IMR-90 (cell line): ENCODE data around the gene KIF1A. TPM values are rescaled to one million over a fixed set of nuclear protein-coding genes. Genes with fewer than 3 reads are reported as not detected.

Experiments used
- ATAC-seq: fragments of 200-7000 bp; cut with Tn5 transposase; 2 replicates; pipeline ENCODE4 v1.9.1; 2020; ENCODE audit warnings: low read depth, mild to moderate bottlenecking, moderate library complexity
- BruUV-seq: library from RNA; stranded (reverse); fragments of 400-500 nt; replicated peaks from 2 replicates; lab custom pipeline; 2021; lab: Mats Ljungman, UMichigan
- CTCF ChIA-PET: fragments of 300-600 bp; formaldehyde crosslinking; extraction: SDS; loops from one replicate; lab custom pipeline; 2021; ENCODE audit warnings: antibody characterized with exemption; lab: Yijun Ruan, JAX
- POLR2A ChIA-PET: fragments of 300-600 bp; sonication (Branson Sonifier 250); formaldehyde crosslinking; loops from one replicate; lab custom pipeline; 2022; ENCODE audit warnings: antibody characterized with exemption; ENCODE audit not compliant: unreplicated experiment; lab: Charles Lee
- DNase-seq: peaks from one replicate; pipeline ENCODE4 v3.0.0; 2013
- H2AFZ ChIP-seq: replicated peaks from 2 replicates; pipeline ENCODE3; 2013; ENCODE audit warnings: low read length, mild to moderate bottlenecking; ENCODE audit not compliant: poor library complexity
- H2AK5ac ChIP-seq: 2 replicates; pipeline ENCODE4 v1.6.1; 2013; ENCODE audit warnings: low read depth, low read length, inconsistent platforms
- H2AK9ac ChIP-seq: replicated peaks from 2 replicates; pipeline ENCODE3; 2013; ENCODE audit warnings: mild to moderate bottlenecking, low read depth, low read length, moderate library complexity; ENCODE audit not compliant: poor library complexity
- H2BK120ac ChIP-seq: 2 replicates; pipeline ENCODE4 v1.6.1; 2013; ENCODE audit warnings: low read depth, low read length, inconsistent platforms
- H2BK15ac ChIP-seq: 3 replicates; pipeline ENCODE4 v1.6.1; 2013; ENCODE audit warnings: low read depth, low read length, inconsistent platforms
- H2BK20ac ChIP-seq: 2 replicates; pipeline ENCODE4 v1.6.1; 2013; ENCODE audit warnings: low read depth, mild to moderate bottlenecking, inconsistent platforms, low read length, moderate library complexity
- H2BK5ac ChIP-seq: 2 replicates; pipeline ENCODE4 v1.6.1; 2013; ENCODE audit warnings: mild to moderate bottlenecking, low read depth, low read length, inconsistent platforms; ENCODE audit not compliant: poor library complexity, severe bottlenecking
- H3K14ac ChIP-seq: replicated peaks from 2 replicates; pipeline ENCODE4 v1.6.1; 2013; ENCODE audit warnings: low read depth, low read length, inconsistent platforms
- H3K18ac ChIP-seq: 2 replicates; pipeline ENCODE4 v1.6.1; 2013; ENCODE audit warnings: low read depth, low read length, control low read depth
- H3K23ac ChIP-seq: 2 replicates; pipeline ENCODE4 v1.6.1; 2013; ENCODE audit warnings: low read depth, low read length, inconsistent platforms
- H3K27ac ChIP-seq: 2 replicates; pipeline ENCODE4 v1.5.1; 2013; ENCODE audit warnings: mild to moderate bottlenecking, control low read depth, low read length; ENCODE audit not compliant: insufficient read depth
- H3K27me3 ChIP-seq: 2 replicates; pipeline ENCODE4 v1.6.1; 2013; ENCODE audit warnings: low read length; ENCODE audit not compliant: control insufficient read depth, insufficient read depth
- H3K36me3 ChIP-seq: 2 replicates; pipeline ENCODE4 v1.6.1; 2013; ENCODE audit warnings: low read length, mixed read lengths; ENCODE audit not compliant: control insufficient read depth, insufficient read depth
- H3K4ac ChIP-seq: 2 replicates; pipeline ENCODE4 v1.6.1; 2013; ENCODE audit warnings: low read depth, low read length, inconsistent platforms
- H3K4me1 ChIP-seq: 2 replicates; pipeline ENCODE4 v1.6.1; 2013; ENCODE audit warnings: low read length, mixed read lengths; ENCODE audit not compliant: control insufficient read depth, insufficient read depth
- H3K4me2 ChIP-seq: 2 replicates; pipeline ENCODE4 v1.6.1; 2013; ENCODE audit warnings: low read depth, mild to moderate bottlenecking, control low read depth, low read length, moderate library complexity
- H3K4me3 ChIP-seq: 2 replicates; pipeline ENCODE4 v1.5.1; 2013; ENCODE audit warnings: low read depth, mild to moderate bottlenecking, control low read depth, low read length, moderate library complexity; ENCODE audit not compliant: insufficient read depth
- H3K56ac ChIP-seq: 2 replicates; pipeline ENCODE4 v1.6.1; 2013; ENCODE audit warnings: low read length, inconsistent platforms; ENCODE audit not compliant: insufficient read depth; ENCODE audit errors: extremely low read depth
- H3K79me1 ChIP-seq, 2 experiments: 2 replicates each; pipeline ENCODE4 v1.6.1; 2013; ENCODE audit warnings: low read length in 2 of 2, inconsistent platforms in 1 of 2, low read depth in 1 of 2
- H3K9ac ChIP-seq: 2 replicates; pipeline ENCODE4 v1.6.1; 2013; ENCODE audit warnings: low read depth, low read length, control low read depth
- H3K9me1 ChIP-seq: 2 replicates; pipeline ENCODE4 v1.6.1; 2013; ENCODE audit warnings: low read length, inconsistent platforms; ENCODE audit not compliant: insufficient read depth
- H3K9me3 ChIP-seq: 2 replicates; pipeline ENCODE4 v1.6.1; 2013; ENCODE audit warnings: low read length; ENCODE audit not compliant: control insufficient read depth, insufficient read depth
- H4K20me1 ChIP-seq: 2 replicates; pipeline ENCODE4 v1.6.1; 2013; ENCODE audit warnings: low read length, inconsistent platforms; ENCODE audit not compliant: insufficient read depth
- H4K5ac ChIP-seq: 2 replicates; pipeline ENCODE4 v1.6.1; 2013; ENCODE audit warnings: mild to moderate bottlenecking, low read depth, low read length, control low read depth
- H4K8ac ChIP-seq, 2 experiments: 2 replicates each; pipeline ENCODE4 v1.6.1; 2013; ENCODE audit warnings: low read depth in 2 of 2, low read length in 2 of 2, control low read depth in 1 of 2, inconsistent platforms in 1 of 2
- H4K91ac ChIP-seq: 2 replicates; pipeline ENCODE4 v1.6.1; 2013; ENCODE audit warnings: low read depth, low read length, inconsistent platforms; ENCODE audit not compliant: insufficient read depth
- BHLHE40 ChIP-seq: fragments of 150-350 bp; IDR thresholded peaks from 2 replicates; pipeline ENCODE4 v1.6.1; 2016; ENCODE audit warnings: mild to moderate bottlenecking, low read depth, low read length
- CEBPB ChIP-seq: IDR thresholded peaks from 2 replicates; pipeline ENCODE4 v1.6.1; 2012; ENCODE audit warnings: low read depth, low read length, improper control_type of control experiment
- CHD1 ChIP-seq: IDR thresholded peaks from 2 replicates; pipeline ENCODE4 v1.6.1; 2012; ENCODE audit warnings: low read depth, low read length, improper control_type of control experiment
- FOS ChIP-seq: fragments of 150-350 bp; IDR thresholded peaks from 2 replicates; pipeline ENCODE4 v1.6.1; 2016; ENCODE audit warnings: low read depth, low read length
- MAFK ChIP-seq: IDR thresholded peaks from 2 replicates; pipeline ENCODE4 v1.6.1; 2012; ENCODE audit warnings: low read depth, low read length, improper control_type of control experiment
- MAZ ChIP-seq: IDR thresholded peaks from 2 replicates; pipeline ENCODE4 v1.6.1; 2012; ENCODE audit warnings: low read depth, mild to moderate bottlenecking, low read length, improper control_type of control experiment, moderate library complexity, borderline replicate concordance
- POLR2A ChIP-seq: IDR thresholded peaks from 2 replicates; pipeline ENCODE4 v1.6.1; 2012; ENCODE audit warnings: mild to moderate bottlenecking, low read depth, low read length
- RAD21 ChIP-seq: IDR thresholded peaks from 2 replicates; pipeline ENCODE4 v1.6.1; 2012; ENCODE audit warnings: low read length, improper control_type of control experiment
- RCOR1 ChIP-seq: IDR thresholded peaks from 2 replicates; pipeline ENCODE4 v1.6.1; 2012; ENCODE audit warnings: mild to moderate bottlenecking, low read length, improper control_type of control experiment; ENCODE audit not compliant: insufficient replicate concordance
- RFX5 ChIP-seq: IDR thresholded peaks from 2 replicates; pipeline ENCODE4 v1.8.0; 2012; ENCODE audit warnings: low read depth, mild to moderate bottlenecking, low read length, moderate library complexity
- SMC3 ChIP-seq: fragments of 150-350 bp; IDR thresholded peaks from 2 replicates; pipeline ENCODE4 v1.6.1; 2016; ENCODE audit warnings: low read depth, mild to moderate bottlenecking, antibody characterized with exemption, low read length, moderate library complexity
- WGBS, 2 experiments: methylation state at CpG; one replicate each; pipeline versions ENCODE4 v1.1.5 to v1.1.7; 2013; ENCODE audit warnings: missing lambda C conversion rate in 2 of 2; ENCODE audit not compliant: insufficient read length in 1 of 2; ENCODE audit errors: extremely low coverage in 2 of 2; 5-methylcytosine and 5-hydroxymethylcytosine counted together
- dilution Hi-C: fragments of 300-500 bp; cut with HindIII; formaldehyde crosslinking; loops from one replicate; pipeline ENCODE4 v1.14.3; 2018; ENCODE audit warnings: low sequenced_read_pairs; ENCODE audit not compliant: unreplicated experiment
- in situ Hi-C: fragments of 300-500 bp; cut with MboI; formaldehyde crosslinking; loops from 3 replicates; pipeline ENCODE4 v1.14.3; 2019; ENCODE audit warnings: low sequenced_read_pairs, inconsistent platforms, mixed read lengths
- intact Hi-C: fragments of 100-400 bp; cut with micrococcal nuclease; formaldehyde crosslinking; loops from 2 replicates; pipeline ENCODE4 v1.10.0; 2022
- polyA plus RNA-seq, 3 experiments: library from polyadenylated mRNA; depleted of rRNA; stranded (reverse); fragments of >200 nt; gene quantifications; 2 replicates each; pipeline ENCODE4 v1.2.3, GENCODE V29; 2012; ENCODE audit warnings: low replicate concordance in 1 of 3
- total RNA-seq: library from RNA; depleted of rRNA; stranded (reverse); fragments of >200 nt; gene quantifications from 2 replicates; pipeline ENCODE4 v1.2.3, GENCODE V29; 2012
- TF ChIP-seq, protein P1 (sequence below): fragments of 150-350 bp; IDR thresholded peaks from 2 replicates; pipeline ENCODE4 v1.6.1; 2017; ENCODE audit warnings: mild to moderate bottlenecking, antibody characterized with exemption, low read length, low read depth
- TF ChIP-seq, protein P2 (sequence below): conservative IDR thresholded peaks from 2 replicates; pipeline ENCODE4 v1.5.1; 2012; ENCODE audit warnings: mild to moderate bottlenecking, low read depth, low read length, improper control_type of control experiment

The KIF1A gene
- total and polyA plus RNA-seq, 2 of the 4 experiments (the other 2 are of a cell fraction): under 0.01 TPM; not detected in 1

DNA sequence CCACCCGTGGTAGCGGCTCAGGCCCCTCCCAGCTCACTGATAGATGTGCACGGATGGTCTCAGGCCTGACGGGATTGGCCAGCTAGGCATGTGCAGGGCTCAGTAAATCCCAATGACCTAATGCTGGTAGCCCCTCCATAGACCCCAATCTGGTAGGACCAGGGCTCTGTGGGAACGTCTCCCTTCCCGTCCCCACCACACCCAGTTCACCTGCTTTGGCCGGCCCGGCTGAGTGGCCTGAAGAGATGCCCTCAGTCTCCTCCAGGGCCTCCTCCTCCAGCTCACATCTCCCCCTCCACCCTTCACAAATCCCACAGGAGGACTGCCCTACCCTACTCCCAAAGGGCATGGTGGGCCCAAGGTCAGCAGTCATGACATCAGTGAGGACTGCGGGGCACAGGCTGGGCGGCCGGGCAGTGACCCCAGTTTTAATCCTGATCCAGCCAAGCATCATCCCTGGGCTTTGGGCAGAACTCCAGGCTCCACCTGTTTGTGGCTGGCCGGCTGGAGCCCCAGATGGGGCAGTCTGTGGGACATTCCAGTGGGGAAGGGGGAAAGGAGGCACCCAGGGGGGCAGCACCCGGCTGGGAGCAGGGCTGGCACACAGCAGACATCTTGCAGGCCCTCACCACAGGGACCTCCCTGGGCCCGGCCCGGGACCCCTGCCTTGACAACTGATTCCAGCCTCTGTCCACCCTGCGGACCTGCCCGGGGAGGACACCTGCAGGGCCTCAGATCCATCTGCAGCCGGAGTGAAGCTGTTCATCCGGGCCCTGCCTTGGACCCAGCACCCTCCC, 2.3 kb downstream of the KIF1A start (continued):
- no peak for TF ChIP-seq MAFK

DNA sequence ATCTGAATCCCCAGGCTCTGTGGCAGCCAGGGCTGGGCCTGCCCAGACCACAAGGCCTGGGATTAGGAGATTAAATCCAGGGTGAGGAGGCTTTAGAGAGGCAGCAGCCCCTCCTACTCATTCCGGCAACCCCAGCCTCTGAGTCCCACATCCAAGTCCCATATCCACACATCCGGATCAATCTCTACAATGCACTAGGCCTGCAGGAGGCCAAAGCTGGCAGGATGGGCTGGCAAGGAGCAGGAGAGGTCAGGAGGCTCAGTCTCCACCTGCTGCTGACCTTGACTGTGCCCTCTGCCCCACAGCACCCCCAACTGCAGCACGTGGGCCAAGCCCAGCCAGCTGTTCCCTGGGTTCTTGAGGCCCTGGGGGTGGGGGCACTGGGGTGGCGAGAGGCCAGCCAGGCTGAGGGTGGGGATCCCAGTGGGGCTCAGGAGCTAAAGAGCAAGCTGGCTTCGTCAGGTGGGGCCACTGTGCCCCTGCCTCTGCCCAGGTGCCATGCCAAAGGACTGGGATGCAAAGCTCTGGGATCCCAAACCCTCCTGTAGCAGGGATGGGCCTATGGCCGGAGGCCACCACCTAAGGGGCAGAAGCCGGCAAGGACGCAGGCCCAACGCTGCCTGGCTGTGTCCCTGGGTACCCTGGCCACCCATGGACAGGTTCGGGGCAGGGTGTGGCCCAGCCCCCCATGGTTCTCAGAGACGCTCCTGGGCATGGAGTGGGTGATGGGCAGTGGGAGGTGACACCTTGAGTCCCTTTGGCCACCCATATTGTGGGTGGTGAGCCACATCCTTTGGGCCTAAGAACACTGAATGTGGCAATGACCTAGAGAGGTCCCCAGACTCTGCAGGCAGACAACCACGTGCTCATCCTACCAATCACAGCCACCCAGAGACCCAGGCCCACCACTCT, 3.2 kb downstream of the KIF1A start:
- no peak overlapping the region for H3K23ac ChIP-seq
- 50% methylated on average over 2 of the region's 12 CpGs; no CpG with 5 or more reads in 1 of the 2 experiments for WGBS, 2 experiments
- dilution Hi-C loops: no loop called here
- BruUV-seq: no TSS peak
- H4K5ac ChIP-seq: no peak overlapping the region
- H2BK15ac ChIP-seq: no peak overlapping the region
- H4K91ac ChIP-seq: no peak overlapping the region
- no peak overlapping the region for H3K4me3 ChIP-seq
- in situ Hi-C loops: no loop called here
- H2BK5ac ChIP-seq: no peak overlapping the region
- no peaks in the 10 kb centered on the region for H3K9me1 ChIP-seq
- no peaks in the 10 kb centered on the region for H3K79me1 ChIP-seq
- no peaks in the 10 kb centered on the region for H3K4me1 ChIP-seq
- H3K4me2 ChIP-seq: no peak overlapping the region
- H3K18ac ChIP-seq: no peak overlapping the region
- no peak overlapping the region for H2BK20ac ChIP-seq
- intact Hi-C loops: no loop called here
- CTCF ChIA-PET: no interaction called here
- H2AK9ac ChIP-seq: no peak overlapping the region
- no peaks in the 10 kb centered on the region; the same call in 1 of the 2 replicates for H4K20me1 ChIP-seq
- no peak overlapping the region for H3K27ac ChIP-seq
- no peak for ATAC-seq
- H2AK5ac ChIP-seq: no peak overlapping the region
- DNase-seq: no peak
- no peak overlapping the region for H3K9ac ChIP-seq
- no peak overlapping the region for H3K14ac ChIP-seq
- no peak overlapping the region for H4K8ac ChIP-seq
- H3K9me3 ChIP-seq: peaks cover 17% of the 10 kb centered on the region
- no peak overlapping the region for H3K4ac ChIP-seq
- no peak overlapping the region for H2AFZ ChIP-seq
- H3K36me3 ChIP-seq: no peaks in the 10 kb centered on the region
- no peak overlapping the region for H3K56ac ChIP-seq
- peaks cover 43% of the 10 kb centered on the region for H3K27me3 ChIP-seq
- POLR2A ChIA-PET: no interaction called here
- no peak overlapping the region for H2BK120ac ChIP-seq
- TF ChIP-seq, protein P1, sequence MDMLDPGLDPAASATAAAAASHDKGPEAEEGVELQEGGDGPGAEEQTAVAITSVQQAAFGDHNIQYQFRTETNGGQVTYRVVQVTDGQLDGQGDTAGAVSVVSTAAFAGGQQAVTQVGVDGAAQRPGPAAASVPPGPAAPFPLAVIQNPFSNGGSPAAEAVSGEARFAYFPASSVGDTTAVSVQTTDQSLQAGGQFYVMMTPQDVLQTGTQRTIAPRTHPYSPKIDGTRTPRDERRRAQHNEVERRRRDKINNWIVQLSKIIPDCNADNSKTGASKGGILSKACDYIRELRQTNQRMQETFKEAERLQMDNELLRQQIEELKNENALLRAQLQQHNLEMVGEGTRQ: no peak
- TF ChIP-seq POLR2A: no peak
- no peak for TF ChIP-seq RAD21
- no peak for TF ChIP-seq MAZ
- no peak for TF ChIP-seq RCOR1
- no peak for TF ChIP-seq BHLHE40
- no peak for TF ChIP-seq RFX5
- TF ChIP-seq CHD1: no peak
- no peak for TF ChIP-seq SMC3
- no peak for TF ChIP-seq FOS
- no peak for TF ChIP-seq CEBPB
- TF ChIP-seq, protein P2, sequence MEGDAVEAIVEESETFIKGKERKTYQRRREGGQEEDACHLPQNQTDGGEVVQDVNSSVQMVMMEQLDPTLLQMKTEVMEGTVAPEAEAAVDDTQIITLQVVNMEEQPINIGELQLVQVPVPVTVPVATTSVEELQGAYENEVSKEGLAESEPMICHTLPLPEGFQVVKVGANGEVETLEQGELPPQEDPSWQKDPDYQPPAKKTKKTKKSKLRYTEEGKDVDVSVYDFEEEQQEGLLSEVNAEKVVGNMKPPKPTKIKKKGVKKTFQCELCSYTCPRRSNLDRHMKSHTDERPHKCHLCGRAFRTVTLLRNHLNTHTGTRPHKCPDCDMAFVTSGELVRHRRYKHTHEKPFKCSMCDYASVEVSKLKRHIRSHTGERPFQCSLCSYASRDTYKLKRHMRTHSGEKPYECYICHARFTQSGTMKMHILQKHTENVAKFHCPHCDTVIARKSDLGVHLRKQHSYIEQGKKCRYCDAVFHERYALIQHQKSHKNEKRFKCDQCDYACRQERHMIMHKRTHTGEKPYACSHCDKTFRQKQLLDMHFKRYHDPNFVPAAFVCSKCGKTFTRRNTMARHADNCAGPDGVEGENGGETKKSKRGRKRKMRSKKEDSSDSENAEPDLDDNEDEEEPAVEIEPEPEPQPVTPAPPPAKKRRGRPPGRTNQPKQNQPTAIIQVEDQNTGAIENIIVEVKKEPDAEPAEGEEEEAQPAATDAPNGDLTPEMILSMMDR: no peak
